Measurements from ENCODE around the gene PPP1R9A.

PPP1R9A gene

GRCh38 chr7:95255691-95256090, 348.3 kb downstream of the PPP1R9A start:
- no peak for DNase-seq (ENCODE audit: low read depth, low spot score)

GRCh38 chr7:95261895-95262415, 354.6 kb downstream of the PPP1R9A start:
- no peak for DNase-seq (ENCODE audit: low read depth, low spot score)

GRCh38 chr7:95262875-95263274, 355.5 kb downstream of the PPP1R9A start:
- DNase-seq (ENCODE audit: low read depth, low spot score) = no peak

- DNase-seq (ENCODE audit: low read depth, low spot score) = no peak
These were observed 356.5 kb downstream of the PPP1R9A start for GRCh38 chr7:95263785-95264362.

GRCh38 chr7:95264363-95264891, 357.0 kb downstream of the PPP1R9A start:
- DNase-seq (ENCODE audit: low read depth, low spot score) = no peak

- no peak for DNase-seq (ENCODE audit: low read depth, low spot score)
These were observed 358.2 kb downstream of the PPP1R9A start for GRCh38 chr7:95265634-95266033.

- DNase-seq (ENCODE audit: low read depth, low spot score) = no peak
These were observed 360.4 kb downstream of the PPP1R9A start for GRCh38 chr7:95267754-95268153.

- DNase-seq (ENCODE audit: low read depth, low spot score) = no peak
These were observed 362.2 kb downstream of the PPP1R9A start for GRCh38 chr7:95269640-95270039.

- no peak for DNase-seq (ENCODE audit: low read depth, low spot score)
These were observed 368.7 kb downstream of the PPP1R9A start for GRCh38 chr7:95276114-95276513.

- no peak for DNase-seq (ENCODE audit: low read depth, low spot score)
These were observed 372.0 kb downstream of the PPP1R9A start for GRCh38 chr7:95279417-95279816.

- no peak for DNase-seq (ENCODE audit: low read depth, low spot score)
These were observed 378.7 kb downstream of the PPP1R9A start for GRCh38 chr7:95286096-95286495.

- DNase-seq (ENCODE audit: low read depth, low spot score) = no peak
These were observed 382.9 kb downstream of the PPP1R9A start for GRCh38 chr7:95290166-95290830.

GRCh38 chr7:95295397-95295796, 388.0 kb downstream of the PPP1R9A start:
- no peak for DNase-seq (ENCODE audit: low read depth, low spot score)

- no peak for DNase-seq (ENCODE audit: low read depth, low spot score)
These were observed 389.1 kb downstream of the PPP1R9A start for GRCh38 chr7:95296456-95296855.

GRCh38 chr7:95297041-95297440, 389.6 kb downstream of the PPP1R9A start:
- DNase-seq (ENCODE audit: low read depth, low spot score) = no peak

- no peak for DNase-seq (ENCODE audit: low read depth, low spot score)
These were observed 390.7 kb downstream of the PPP1R9A start for GRCh38 chr7:95298091-95298490.

- DNase-seq (ENCODE audit: low read depth, low spot score) = no peak
These were observed 395.9 kb downstream of the PPP1R9A start for GRCh38 chr7:95303013-95303905.

- DNase-seq (ENCODE audit: low read depth, low spot score) = no peak
These were observed 397.6 kb downstream of the PPP1R9A start for GRCh38 chr7:95304990-95305389.

GRCh38 chr7:95309951-95310350, 402.6 kb downstream of the PPP1R9A start:
- no peak for DNase-seq (ENCODE audit: low read depth, low spot score)

GRCh38 chr7:95311389-95311788, 404.0 kb downstream of the PPP1R9A start:
- no peak for DNase-seq (ENCODE audit: low read depth, low spot score)

- DNase-seq (ENCODE audit: low read depth, low spot score) = no peak
These were observed 405.2 kb downstream of the PPP1R9A start for GRCh38 chr7:95312561-95312960.

- no peak for DNase-seq (ENCODE audit: low read depth, low spot score)
These were observed 409.2 kb downstream of the PPP1R9A start for GRCh38 chr7:95316588-95316987.
